Measurements from ENCODE around the gene PRSS53.

DNA sequence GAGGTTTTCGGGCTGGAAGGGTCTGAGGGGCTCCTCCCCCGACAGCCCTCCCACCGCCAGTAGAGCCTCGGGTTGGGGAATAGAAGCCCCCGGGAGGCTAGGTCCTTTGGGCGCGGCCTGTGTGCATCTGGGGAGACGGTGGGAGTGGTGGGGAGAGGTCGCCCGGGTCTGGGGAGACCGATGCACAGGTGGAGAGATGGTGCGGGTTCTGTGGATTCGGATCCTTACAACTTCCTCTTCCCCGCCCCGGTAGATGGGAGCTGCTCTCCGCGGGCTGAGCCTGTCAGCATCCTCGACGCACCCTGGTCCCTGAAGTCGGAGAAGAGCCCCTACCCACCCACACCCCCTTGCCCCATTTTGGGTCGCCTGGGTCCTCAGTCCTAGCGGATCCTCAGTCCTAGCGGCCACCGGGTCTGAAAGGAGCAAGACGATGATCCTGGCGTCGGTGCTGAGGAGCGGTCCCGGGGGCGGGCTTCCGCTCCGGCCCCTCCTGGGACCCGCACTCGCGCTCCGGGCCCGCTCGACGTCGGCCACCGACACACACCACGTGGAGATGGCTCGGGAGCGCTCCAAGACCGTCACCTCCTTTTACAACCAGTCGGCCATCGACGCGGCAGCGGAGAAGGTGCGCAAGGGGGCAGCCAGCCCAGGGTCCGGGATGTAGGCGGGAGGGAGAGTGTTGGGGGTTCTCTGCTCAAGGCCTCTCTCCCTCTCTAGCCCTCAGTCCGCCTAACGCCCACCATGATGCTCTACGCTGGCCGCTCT, 20.2 kb upstream of the PRSS53 start:
- no peak for TF ChIP-seq CTCF (IDR thresholded peaks at IDR 0.05)
- TF ChIP-seq POLR2A (IDR thresholded peaks at IDR 0.05), result no peak
- no peak for TF ChIP-seq POLR2AphosphoS5 (IDR thresholded peaks at IDR 0.05)
